IPS DF 6.9 (cell line): Measurements from ENCODE around the gene RANGAP1.
"Not testable (repeated sequence)": the region's sequence is repeated elsewhere in the genome, so short reads cannot be mapped to it uniquely, and the experiment has no call there.

Source experiments
- DNase-seq: peaks from one replicate; pipeline ENCODE4 v3.0.0-alpha.2; 2013; ENCODE audit warnings: low read depth, low spot score
- H3K27ac ChIP-seq: one replicate; pipeline ENCODE4 v1.5.1; 2013; ENCODE audit warnings: low read length, control low read depth
- H3K27me3 ChIP-seq: 2 replicates; pipeline ENCODE4 v1.6.1; 2013; ENCODE audit warnings: mild to moderate bottlenecking, low read length; ENCODE audit not compliant: control insufficient read depth, insufficient read depth
- H3K36me3 ChIP-seq: 2 replicates; pipeline ENCODE4 v1.6.1; 2013; ENCODE audit warnings: low read length; ENCODE audit not compliant: control insufficient read depth, insufficient read depth
- H3K4me1 ChIP-seq: 2 replicates; pipeline ENCODE4 v1.6.1; 2013; ENCODE audit warnings: low read length; ENCODE audit not compliant: control insufficient read depth, insufficient read depth
- H3K4me3 ChIP-seq: 2 replicates; pipeline ENCODE4 v1.5.1; 2013; ENCODE audit warnings: mild to moderate bottlenecking, low read length
- H3K9me3 ChIP-seq: 2 replicates; pipeline ENCODE4 v1.6.1; 2013; ENCODE audit warnings: low read length, inconsistent platforms; ENCODE audit not compliant: control insufficient read depth, insufficient read depth
- WGBS: extraction: QIAGEN DNeasy Blood & Tissue Kit; methylation state at CpG from one replicate; pipeline ENCODE4 v1.1.7; 2013; ENCODE audit warnings: mixed read lengths, missing lambda C conversion rate; ENCODE audit not compliant: insufficient read length, insufficient coverage; 5-methylcytosine and 5-hydroxymethylcytosine counted together

Gene RANGAP1

GRCh38 chr22:41300661-41301060 is 14.7 kb upstream of the RANGAP1 start:
- no peak overlapping the region for H3K27ac ChIP-seq
- H3K27me3 ChIP-seq, result no peaks in the 10 kb centered on the region
- no peaks in the 10 kb centered on the region for H3K9me3 ChIP-seq
- peaks cover 1% of the 10 kb centered on the region; the same call in 1 of the 2 replicates for H3K4me1 ChIP-seq
- no CpG with 5 or more reads among the region's 7 CpGs for WGBS
- no peaks in the 10 kb centered on the region for H3K36me3 ChIP-seq
- DNase-seq, result no peak
- peak overlapping the region; percentile 93; the same call in 1 of the 2 replicates for H3K4me3 ChIP-seq

DNA sequence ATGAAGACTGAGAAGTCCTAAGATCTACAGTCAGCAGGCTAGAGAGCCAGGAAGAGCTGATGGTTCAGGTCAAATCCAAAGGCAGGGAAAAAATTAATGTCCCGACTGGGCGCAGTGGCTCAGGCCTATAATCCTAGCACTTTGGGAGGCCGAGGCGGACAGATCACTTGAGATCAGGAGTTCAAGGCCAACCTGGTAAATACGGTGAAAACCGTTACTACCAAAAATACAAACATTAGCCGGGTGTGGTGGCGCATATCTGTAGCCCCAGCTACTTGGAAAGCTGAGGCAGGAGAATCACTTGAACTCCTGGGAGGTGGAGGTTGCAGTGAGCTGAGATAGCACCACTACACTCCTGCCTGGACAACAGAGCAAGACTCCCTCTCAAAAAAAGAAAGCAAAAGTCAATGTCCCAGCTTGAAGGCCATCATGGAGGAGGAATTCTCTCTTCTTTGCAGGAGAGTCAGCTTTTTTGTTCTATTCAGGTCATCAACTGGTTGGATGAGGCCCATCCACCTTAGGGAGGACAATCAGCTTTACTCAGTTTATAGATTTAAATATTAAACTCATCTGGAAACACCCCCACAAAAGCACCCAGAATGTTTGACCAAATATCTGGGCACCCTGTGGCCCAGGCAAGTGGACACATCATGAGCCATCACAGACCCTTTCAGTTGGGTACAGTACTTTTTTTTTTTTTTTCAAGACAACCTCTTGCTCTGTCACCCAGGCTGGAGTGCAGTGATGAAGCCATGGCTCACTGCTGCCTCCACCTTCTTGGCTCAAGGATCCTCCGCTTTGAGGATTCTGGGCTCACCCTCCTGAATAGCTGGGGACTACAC is 11.1 kb upstream of the RANGAP1 start:
- no peak overlapping the region for H3K27ac ChIP-seq
- WGBS, result no CpG with 5 or more reads among the region's 9 CpGs
- H3K27me3 ChIP-seq, result no peaks in the 10 kb centered on the region
- H3K4me3 ChIP-seq, result no peak overlapping the region
- H3K9me3 ChIP-seq, result no peaks in the 10 kb centered on the region
- DNase-seq, result no peak
- no peaks in the 10 kb centered on the region for H3K4me1 ChIP-seq
- H3K36me3 ChIP-seq, result no peaks in the 10 kb centered on the region

GRCh38 chr22:41294816-41295215 is 8.8 kb upstream of the RANGAP1 start:
- H3K27me3 ChIP-seq, DNase-seq, H3K9me3 ChIP-seq, H3K36me3 ChIP-seq, H3K4me3 ChIP-seq, H3K27ac ChIP-seq, H3K4me1 ChIP-seq: not testable (repeated sequence)
- no CpG with 5 or more reads among the region's 28 CpGs for WGBS

DNA sequence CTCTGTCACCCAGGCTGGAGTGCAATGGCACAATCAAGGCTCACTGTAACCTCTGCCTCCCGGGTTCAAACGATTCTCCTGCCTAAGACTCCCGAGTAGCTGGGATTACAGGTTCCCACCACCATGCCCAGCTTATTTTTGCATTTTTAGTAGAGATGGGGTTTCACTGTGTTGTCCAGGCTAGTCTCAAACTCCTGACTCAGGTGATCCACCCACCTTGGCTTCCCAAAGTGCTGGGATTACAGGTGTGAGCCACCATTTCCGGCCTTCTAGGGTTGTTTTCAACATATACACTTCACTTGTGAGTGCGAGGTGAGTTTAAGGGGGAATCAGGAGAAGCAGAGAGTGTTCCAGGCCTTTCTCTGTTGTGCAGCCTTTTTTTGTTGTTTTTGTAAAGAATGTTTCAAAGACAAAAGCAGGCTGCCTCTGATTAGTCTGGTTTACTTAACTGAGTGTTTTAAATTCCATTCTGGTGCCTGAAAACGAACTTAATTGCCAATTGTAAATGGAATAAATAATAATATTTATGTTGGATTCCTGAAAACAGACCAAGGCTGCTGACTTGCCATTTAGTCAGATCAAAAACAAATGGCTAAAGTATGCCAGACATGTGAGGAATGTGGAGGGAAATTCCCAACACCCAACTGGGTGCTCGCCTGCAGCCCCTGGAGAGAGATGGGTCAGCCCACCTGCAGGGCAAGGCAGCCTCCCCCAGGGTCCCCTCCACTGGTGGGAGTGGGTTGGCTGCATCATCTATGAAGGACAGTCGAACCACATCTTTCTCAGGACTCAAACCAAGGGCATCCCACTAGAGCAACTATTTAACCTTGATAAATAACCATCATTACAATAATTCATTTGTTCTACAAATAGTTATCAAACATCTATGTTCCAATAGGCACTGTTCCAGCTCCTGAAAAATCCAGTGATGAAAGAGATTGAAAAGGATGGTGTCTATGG is 4.6 kb upstream of the RANGAP1 start:
- Histone ChIP-seq H3K27me3 (no peaks in the 10 kb centered on the region), H3K36me3 (no peaks in the 10 kb centered on the region), H3K4me1 (peaks cover 5% of the 10 kb centered on the region; the same call in 1 of the 2 replicates), H3K9me3 (no peaks in the 10 kb centered on the region), H3K27ac (no peak overlapping the region), H3K4me3 (no peak overlapping the region)
- WGBS, result no CpG with 5 or more reads among the region's 8 CpGs
- no peak for DNase-seq

DNA sequence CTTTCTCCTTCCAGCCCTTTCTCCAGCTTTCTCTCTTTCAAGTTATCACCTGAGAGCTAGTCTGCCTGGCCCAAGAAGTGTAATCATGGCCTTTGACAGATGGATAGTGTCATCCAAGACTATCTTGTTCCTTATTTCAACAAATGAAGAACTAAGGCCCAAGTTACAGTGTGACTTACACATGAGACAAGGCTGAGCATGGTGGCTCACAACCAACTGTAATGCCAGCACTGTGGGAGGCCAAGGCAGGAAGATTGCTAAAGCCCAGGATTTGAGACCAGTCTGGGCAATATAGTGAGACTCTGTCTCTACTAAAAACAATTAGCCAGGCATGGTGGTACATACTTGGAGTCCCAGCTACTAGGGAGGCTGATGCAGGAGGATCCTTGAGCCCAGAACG is 3.7 kb upstream of the RANGAP1 start:
- Histone ChIP-seq H3K27ac (no peak overlapping the region), H3K4me3 (no peak overlapping the region), H3K27me3 (no peaks in the 10 kb centered on the region), H3K9me3 (no peaks in the 10 kb centered on the region), H3K4me1 (peaks cover 5% of the 10 kb centered on the region; the same call in 1 of the 2 replicates), H3K36me3 (no peaks in the 10 kb centered on the region)
- no CpG with 5 or more reads among the region's 1 CpG for WGBS
- no peak for DNase-seq

DNA sequence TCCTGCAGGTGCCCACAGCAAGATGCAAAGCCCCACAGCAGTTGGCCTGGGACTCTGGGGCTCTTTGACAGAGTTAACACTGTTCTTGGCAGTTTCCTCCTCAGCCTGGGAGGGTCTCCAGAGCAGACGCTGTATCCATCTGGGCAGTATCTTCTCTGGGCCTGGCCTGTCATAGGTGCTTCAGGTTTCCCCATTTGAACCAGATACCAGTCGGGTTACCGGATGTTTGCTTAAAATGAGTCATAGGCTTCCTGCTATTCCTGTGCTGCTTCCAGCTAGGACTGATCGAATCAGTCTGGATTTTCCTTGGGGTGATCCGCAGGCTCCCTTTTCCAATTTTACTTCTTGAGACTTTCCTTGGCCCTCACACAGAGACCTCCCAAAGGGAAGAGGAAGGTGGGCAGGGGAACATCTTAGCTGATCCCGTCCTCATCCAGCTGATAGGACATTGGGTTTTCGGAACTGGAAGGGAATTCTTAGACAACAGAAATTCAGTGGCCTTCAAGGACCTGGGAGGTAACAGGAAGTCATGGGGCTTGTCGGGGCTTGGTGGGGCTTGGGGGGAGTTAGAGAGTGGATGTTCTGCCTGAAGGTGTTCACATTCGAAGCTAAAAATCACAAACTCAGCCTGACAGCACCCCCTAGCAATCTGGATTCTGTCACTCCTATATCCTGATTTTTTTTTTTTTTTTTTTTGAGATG is 2.4 kb upstream of the RANGAP1 start:
- no CpG with 5 or more reads among the region's 9 CpGs for WGBS
- DNase-seq, result no peak
- Histone ChIP-seq H3K36me3 (peaks cover 1% of the 10 kb centered on the region; the same call in 1 of the 2 replicates), H3K9me3 (no peaks in the 10 kb centered on the region), H3K4me1 (peaks cover 5% of the 10 kb centered on the region; the same call in 1 of the 2 replicates), H3K4me3 (no peak overlapping the region), H3K27ac (no peak overlapping the region), H3K27me3 (no peaks in the 10 kb centered on the region)

DNA sequence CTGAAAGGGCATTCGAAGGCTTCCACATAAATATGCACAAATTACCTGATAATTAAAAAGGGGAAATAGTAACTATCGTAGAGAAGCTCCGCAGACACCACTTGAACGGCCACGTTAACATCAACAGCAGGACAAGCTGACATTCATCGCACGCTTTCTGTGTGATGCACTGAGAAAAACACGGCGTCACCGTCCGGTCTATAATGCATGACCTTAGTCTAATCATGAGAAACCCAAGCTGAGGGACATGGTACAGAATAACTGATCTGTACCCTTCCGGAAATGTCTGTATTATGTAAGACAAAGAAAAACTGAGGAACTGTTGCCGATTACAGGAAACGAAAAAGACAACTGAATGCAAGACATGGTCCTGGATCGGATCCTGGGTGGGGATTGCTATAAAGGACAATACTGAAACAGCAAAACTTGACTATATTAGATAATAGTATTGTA is 678 bp upstream of the RANGAP1 start:
- Histone ChIP-seq H3K4me1 (peaks cover 5% of the 10 kb centered on the region; the same call in 1 of the 2 replicates), H3K4me3 (no peak overlapping the region; the same call in 1 of the 2 replicates), H3K36me3 (peaks cover 3% of the 10 kb centered on the region; the same call in 1 of the 2 replicates), H3K27me3 (no peaks in the 10 kb centered on the region), H3K9me3 (no peaks in the 10 kb centered on the region), H3K27ac (no peak overlapping the region)
- DNase-seq, result no peak
- WGBS, result no CpG with 5 or more reads among the region's 15 CpGs

GRCh38 chr22:41285441-41285819 is 557 bp downstream of the RANGAP1 start:
- Histone ChIP-seq H3K4me1 (peaks cover 3% of the 10 kb centered on the region; the same call in 1 of the 2 replicates), H3K36me3 (peaks cover 10% of the 10 kb centered on the region; the same call in 1 of the 2 replicates), H3K9me3 (no peaks in the 10 kb centered on the region), H3K27ac (no peak overlapping the region), H3K27me3 (no peaks in the 10 kb centered on the region), H3K4me3 (peak overlapping the region; percentile 78)
- DNase-seq, result no peak
- WGBS, result no CpG with 5 or more reads among the region's 30 CpGs

DNA sequence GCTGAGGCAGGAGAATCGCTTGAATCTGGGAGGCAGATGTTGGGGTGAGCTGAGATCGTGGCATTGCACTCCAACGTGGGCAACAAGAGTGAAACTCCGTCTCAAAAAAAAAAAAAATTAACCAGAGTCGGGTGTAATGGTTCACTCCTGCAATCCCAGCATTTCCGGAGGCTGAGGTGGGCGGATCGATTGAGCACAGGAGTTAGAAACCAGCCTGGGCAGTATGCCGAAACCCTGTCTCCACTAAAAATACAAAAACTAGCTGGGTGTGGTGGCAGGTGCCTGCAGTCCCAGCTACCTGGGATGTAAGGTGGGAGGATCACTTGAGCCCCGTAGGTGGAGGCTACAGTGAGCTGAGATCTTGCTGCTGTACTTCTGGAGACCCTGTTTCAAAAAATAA is 1.5 kb downstream of the RANGAP1 start:
- H3K27ac ChIP-seq, result no peak overlapping the region
- no peaks in the 10 kb centered on the region for H3K9me3 ChIP-seq
- no CpG with 5 or more reads among the region's 10 CpGs for WGBS
- H3K4me1 ChIP-seq, result no peaks in the 10 kb centered on the region
- no peak for DNase-seq
- H3K27me3 ChIP-seq, result no peaks in the 10 kb centered on the region
- no peak overlapping the region for H3K4me3 ChIP-seq
- peaks cover 17% of the 10 kb centered on the region; the same call in 1 of the 2 replicates for H3K36me3 ChIP-seq

DNA sequence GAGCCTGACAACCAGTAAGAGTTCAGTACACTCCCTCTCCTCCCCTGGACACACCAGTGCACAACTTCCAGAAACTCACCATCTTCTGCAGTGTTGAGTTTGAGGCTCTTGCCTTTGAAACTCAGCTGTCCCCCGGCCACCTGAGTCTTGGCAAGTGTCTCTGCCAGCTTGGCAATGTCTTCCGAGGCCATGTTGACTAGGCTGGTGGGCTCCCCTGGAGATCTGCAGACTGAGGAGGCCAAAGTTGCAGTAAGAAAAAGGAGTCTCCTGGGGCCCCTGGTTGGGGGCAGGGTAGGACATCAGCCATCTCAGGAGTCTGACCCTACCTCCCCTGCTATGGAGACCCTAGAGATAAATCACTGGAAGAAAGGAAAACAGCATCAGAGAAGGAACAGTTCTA is 5.1 kb downstream of the RANGAP1 start:
- H3K27ac ChIP-seq, result no peak overlapping the region
- no peaks in the 10 kb centered on the region for H3K4me1 ChIP-seq
- H3K27me3 ChIP-seq, result no peaks in the 10 kb centered on the region
- no CpG with 5 or more reads among the region's 2 CpGs for WGBS
- no peak overlapping the region for H3K4me3 ChIP-seq
- no peaks in the 10 kb centered on the region for H3K9me3 ChIP-seq
- DNase-seq, result no peak
- H3K36me3 ChIP-seq, result peaks cover 27% of the 10 kb centered on the region; the same call in 1 of the 2 replicates
